ENCODE results near the gene SPATA24.
"Not testable (repeated sequence)": the region's sequence is repeated elsewhere in the genome, so short reads cannot be mapped to it uniquely, and the experiment has no call there.

The SPATA24 gene

GRCh38 chr5:139416651-139417050 lies 12.8 kb upstream of the SPATA24 start:
- no peak for DNase-seq (ENCODE audit: low read depth, low spot score)

GRCh38 chr5:139415869-139416268 lies 12.0 kb upstream of the SPATA24 start:
- no peak for DNase-seq (ENCODE audit: low read depth, low spot score)

DNA sequence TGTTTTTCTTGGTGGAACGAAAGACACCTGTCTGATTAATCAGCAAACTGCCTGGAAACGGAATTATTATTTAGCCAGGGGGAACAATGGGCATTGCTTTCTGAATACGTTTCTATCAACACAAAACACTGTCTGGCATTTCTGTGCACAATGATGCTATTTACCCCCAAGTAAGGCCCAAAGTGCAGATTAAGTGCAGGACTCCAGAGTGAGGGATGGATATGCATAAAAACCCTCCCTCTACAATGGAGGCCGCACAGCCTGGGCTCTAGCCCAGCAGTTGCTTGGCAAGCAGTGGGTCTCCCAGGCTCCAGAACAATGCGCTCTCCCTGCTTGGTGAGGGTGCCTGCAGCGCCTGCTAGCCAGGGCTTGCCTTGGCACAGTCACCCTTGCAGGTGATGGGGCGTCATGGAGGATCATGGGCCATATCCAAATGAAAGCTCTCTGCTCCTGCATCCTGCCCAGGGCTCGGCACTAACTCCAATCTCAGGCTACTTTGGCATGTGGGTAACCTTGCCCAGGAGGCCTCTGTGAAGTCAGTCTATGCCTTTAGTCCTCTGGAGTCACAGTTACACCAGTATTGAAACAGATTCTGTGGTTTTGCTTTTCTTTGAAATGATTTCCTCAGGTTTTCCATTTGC lies 11.5 kb upstream of the SPATA24 start:
- DNase-seq (ENCODE audit: low read depth, low spot score): no peak

GRCh38 chr5:139414581-139415130 lies 10.8 kb upstream of the SPATA24 start:
- no peak for DNase-seq (ENCODE audit: low read depth, low spot score)

DNA sequence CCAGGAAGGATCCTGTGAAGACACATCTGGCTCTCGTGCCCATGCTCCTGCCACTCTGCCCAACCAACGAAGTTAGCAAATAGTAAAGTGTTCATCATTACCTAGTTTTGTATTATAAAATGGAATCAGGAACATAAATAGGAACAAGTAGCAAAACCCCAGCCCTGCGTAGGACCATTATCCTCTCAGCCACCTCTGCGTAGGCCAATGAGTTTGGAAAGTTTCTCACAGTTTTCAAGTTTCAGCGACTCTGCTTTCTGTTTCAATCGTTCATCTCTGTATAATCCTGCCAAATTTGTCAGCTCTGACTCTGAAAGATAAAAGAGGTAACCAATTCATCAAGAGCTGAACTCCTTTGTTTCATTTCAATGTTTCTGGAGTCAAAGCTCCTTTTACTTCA lies 10.1 kb upstream of the SPATA24 start:
- DNase-seq (ENCODE audit: low read depth, low spot score): no peak

DNA sequence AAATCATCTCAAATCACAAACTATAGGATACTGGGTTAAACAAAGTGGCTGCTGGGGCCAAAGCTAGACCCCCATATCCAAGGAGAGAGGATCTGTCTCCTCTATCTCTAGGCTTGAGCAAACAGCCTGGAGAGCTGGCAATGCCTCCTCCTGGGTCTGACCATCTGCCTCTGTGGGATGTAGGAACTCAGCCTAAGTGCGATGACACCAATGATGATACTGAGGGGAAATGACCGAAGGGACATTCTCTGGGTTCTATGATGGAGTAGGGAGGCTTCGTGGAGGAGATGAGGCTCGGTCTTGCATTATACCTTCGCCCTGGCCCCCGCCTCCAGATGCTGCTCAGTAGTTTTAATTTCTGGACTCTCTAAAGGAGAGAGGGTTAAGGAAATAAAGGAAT lies 9.3 kb upstream of the SPATA24 start:
- no peak for DNase-seq (ENCODE audit: low read depth, low spot score)

DNA sequence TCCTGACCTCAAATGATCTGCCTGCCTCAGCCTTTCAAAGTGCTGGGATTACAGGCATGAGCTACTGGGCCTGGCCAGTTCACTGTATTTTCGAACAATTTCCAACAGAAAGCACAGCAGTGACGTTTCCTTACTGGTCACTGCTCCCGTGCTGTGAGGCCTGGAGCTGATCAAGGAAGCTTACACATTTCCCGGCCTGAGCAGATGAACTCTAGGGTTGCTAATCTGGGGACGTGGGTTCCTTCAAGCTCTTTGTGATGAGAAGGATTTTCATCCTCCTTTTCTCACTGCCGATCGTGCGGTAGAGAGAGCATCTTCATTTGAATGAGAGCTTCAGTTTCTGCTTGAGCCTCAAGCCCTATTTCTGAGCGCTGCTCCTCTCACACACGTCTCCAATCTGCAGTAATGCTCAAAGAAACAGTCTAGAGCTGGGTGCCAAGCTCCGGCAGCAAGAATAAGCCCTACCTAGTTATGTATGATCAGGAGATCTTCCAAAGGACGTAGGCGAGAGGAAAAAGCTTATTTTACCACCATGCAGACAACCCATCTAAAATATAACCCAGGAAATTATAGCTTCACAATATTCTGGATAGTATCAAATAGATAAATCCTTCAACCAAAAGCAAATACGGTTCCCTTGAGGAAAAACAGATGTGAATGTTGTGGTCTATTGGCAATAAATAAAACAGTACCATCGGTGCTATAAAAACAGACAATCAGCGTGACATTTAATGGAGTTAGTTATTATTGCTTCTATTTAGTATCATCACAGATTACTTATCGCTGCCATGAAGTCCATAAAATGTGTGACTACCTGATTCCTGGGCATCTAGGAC lies 7.3 kb upstream of the SPATA24 start:
- DNase-seq (ENCODE audit: low read depth, low spot score): no peak

DNA sequence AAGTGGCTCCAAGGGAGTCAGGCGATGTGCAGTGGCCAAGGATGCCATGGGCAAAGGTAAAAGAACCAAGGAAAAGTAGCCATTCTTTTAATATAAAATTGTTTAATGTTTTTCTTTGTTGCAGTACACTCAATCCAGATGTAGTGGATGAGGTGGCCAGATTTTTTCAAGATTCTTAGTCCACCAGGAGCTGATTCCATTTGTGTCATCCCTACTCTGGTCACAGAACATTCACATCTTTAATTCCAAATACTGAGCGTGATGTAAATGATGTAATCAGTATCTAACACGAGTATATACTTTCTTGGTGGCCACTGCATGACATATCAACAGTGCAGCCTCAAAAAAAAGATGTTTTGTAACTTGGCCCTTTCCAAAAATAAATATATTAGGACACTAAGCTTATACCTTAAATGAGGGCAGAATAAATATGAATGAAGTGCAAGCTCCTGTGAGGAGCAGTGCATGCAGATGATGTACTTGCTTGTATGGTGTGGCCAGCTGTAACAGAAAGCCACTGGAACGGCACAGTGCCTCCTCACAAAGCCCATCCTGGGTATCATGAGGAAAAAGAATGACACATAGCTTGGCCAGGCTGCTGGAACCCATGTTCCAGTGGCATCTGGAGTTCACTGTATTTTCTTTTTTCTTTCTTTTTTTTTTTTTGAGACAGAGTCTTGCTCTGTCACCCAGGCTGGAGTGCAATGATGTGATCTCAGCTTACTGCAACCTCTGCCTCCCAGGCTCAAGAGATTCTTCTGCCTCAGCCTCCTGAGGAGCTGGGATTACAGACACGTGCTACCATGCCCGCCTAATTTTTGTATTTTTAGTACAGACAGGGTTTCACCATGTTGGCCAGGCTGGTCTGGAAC lies 6.5 kb upstream of the SPATA24 start:
- no peak for DNase-seq (ENCODE audit: low read depth, low spot score)

DNA sequence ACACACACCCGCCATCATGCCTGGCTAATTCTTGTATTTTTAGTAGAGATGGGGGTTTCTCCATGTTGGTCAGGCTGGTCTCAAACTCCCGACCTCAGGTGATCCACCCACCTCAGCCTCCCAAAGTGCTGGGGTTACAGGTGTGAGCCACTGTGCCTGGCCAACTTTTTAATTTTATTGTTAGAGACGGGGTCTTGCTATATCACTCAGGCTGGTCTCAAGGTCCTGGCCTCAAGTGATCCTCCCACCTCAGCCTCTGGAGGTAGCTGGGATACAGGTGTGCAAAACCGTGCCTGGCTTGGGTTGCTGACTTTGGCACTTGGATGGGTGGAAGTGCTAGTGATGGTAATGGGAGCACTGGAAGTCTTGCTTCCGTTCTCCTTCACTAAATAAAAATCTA lies 5.2 kb upstream of the SPATA24 start:
- not testable (repeated sequence) for DNase-seq (ENCODE audit: low read depth, low spot score)

DNA sequence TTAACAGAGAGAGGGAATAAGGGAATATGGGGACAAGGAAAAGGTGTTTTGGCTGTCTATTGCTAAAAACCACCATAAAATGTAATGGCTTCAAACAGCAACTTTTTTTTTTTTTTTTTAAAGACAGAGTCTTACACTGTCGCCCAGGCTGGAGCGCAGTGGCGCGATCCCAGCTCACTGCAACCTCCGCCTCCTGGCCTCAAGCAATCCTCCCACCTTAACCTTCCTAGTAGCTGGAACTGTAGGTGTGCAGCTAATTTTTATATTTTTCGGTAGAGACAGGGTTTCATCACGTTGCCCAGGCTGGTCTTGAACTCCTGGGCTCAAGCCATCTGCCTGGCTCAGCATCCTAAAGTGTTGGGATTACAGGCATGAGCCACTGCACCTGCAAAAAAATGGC lies 4.3 kb upstream of the SPATA24 start:
- no peak for DNase-seq (ENCODE audit: low read depth, low spot score)

- DNase-seq (ENCODE audit: low read depth, low spot score): no peak
Measured at GRCh38 chr5:139407517-139407916, 3.6 kb upstream of the SPATA24 start.

GRCh38 chr5:139406963-139407362 lies 3.1 kb upstream of the SPATA24 start:
- DNase-seq (ENCODE audit: low read depth, low spot score): no peak

- no peak for DNase-seq (ENCODE audit: low read depth, low spot score)
Measured at GRCh38 chr5:139404484-139404840, 573 bp upstream of the SPATA24 start.

DNA sequence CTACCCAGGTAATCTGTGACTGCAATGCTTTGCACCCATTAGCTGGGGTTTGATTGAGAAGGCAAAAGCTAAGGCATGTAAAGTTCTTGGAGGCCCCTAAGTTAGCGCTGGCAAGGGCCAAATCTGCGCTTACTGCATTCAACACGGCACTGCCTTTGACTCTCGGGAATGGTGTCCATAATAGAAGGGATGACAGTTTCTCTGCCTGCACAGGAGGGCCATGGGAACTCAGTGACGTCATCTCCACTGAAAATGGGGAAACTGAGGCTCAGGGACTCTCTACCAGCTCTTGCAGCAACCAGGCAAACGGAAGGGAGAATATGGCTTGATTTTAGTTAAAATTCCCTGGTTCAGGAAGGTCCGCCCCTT lies 487 bp downstream of the SPATA24 start:
- DNase-seq (ENCODE audit: low read depth, low spot score): no peak

DNA sequence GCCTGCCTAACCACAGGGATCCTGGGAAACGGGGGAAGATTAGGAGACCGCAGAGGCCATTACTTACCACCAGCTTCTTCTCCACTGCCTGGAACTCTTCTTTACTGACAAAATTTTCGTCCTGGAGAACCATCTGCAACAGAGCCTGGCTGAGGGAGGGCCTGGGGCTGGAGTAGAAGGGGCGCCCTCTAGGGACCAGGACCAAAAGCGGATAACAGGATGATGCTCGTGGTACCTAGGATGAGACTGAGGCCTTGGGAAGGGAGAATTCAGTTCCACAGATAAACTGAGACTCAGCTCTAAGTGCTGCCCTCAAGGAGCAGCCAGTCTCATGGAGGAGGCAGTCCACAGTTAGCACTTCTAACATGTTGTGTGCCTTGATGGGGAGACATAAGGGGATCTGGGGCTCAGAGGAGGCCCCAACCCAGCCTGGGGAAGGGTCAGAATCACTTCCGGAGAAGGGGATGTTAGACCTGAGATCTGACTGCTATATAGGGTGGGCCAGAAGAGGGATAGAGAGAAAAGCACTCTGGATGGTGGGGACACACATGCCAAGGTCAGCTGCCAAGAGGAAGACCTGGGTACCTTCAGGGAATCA lies 1.2 kb downstream of the SPATA24 start:
- DNase-seq (ENCODE audit: low read depth, low spot score): no peak

DNA sequence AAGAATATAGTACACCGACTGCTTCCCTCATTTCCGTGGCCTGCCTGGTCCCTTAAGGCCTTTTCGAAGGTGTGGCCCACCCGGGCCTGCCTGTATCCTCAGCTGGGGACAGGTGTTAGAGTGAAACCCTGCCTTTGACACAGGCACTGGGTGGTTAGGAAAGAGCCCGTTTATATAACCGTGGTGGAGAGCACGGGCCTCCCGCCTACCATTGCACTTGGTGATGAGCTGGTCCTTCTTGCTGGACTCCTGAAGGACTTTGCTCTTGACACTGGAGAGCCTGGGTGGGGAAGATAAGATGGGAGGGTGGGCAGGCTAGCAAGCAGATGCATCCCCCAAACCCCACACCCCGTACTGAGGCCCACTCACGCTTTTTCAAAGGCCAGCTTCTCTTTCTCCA lies 2.3 kb downstream of the SPATA24 start:
- no peak for DNase-seq (ENCODE audit: low read depth, low spot score)

DNA sequence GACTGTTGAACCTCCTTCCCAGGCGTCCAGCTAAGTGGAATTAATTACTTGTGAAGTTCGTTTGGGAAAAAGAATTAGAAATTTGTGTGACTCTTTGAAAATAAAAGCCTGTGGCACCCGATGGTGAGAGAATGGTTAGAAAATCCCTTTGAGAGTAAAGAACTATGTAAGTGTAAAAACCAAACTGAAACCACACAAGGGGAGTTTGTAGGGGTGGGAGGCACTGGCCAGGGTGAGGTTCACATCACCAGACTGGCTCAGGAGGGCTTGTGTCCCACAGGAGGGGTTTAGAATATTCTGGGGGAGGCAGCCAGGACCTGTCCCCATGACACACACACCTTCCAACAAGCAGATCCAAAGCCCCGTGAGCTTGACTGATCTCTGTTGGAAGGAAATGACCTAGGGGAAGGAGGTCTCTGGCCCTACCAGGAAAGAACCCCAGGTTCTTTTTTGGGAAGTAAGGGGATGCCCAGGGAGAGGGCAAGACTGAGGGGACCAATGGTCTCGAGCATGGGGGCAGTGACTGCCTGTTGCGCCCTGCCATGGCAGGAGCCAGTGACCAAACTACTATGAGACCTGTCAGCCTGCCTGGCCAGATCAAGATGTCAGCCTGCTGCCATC lies 4.3 kb downstream of the SPATA24 start:
- no peak for DNase-seq (ENCODE audit: low read depth, low spot score)

GRCh38 chr5:139397921-139398320 lies 6.0 kb downstream of the SPATA24 start:
- no peak for DNase-seq (ENCODE audit: low read depth, low spot score)

DNA sequence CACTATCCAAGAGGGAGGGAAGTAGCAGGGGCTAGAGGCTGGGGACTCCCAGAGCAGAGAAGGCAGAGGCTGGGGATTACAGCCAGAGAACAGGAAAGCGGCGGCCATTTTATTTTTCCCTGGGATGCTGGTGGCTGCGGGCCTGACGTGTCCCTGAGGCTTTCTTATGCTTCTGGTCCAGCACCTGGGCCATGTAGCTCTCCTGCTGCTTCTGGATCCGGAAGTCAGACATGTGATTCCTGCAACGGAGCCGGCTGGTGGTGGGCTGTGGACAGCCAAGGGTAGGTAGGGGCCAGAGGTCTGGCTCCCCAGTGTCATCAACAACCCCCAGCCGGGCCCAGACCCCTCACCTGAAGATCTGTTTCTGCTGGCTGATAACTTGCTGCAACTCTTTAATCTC lies 7.2 kb downstream of the SPATA24 start:
- no peak for DNase-seq (ENCODE audit: low read depth, low spot score)

- no peak for DNase-seq (ENCODE audit: low read depth, low spot score)
Measured at GRCh38 chr5:139395844-139396640, 7.8 kb downstream of the SPATA24 start.
